Stimulated activated CD8-positive, alpha-beta memory T cell treated with anti-CD3 and anti-CD28 coated beads, Interleukin-7, amount 100 ng/mL, for 1 hour (primary cell): Measurements from ENCODE around the gene TMEM43.
A peak's percentile ranks its signal among the peaks of the same experiment; 100 is the strongest.

Source experiments
- DNase-seq, 2 donors: peaks; one replicate each; pipeline ENCODE4 v3.0.0-alpha.2; 2020; ENCODE audit warnings: low read depth in 2 of 2

The TMEM43 gene

GRCh38 chr3:14138109-14138877, 13.4 kb downstream of the TMEM43 start:
- no peak for DNase-seq

DNA sequence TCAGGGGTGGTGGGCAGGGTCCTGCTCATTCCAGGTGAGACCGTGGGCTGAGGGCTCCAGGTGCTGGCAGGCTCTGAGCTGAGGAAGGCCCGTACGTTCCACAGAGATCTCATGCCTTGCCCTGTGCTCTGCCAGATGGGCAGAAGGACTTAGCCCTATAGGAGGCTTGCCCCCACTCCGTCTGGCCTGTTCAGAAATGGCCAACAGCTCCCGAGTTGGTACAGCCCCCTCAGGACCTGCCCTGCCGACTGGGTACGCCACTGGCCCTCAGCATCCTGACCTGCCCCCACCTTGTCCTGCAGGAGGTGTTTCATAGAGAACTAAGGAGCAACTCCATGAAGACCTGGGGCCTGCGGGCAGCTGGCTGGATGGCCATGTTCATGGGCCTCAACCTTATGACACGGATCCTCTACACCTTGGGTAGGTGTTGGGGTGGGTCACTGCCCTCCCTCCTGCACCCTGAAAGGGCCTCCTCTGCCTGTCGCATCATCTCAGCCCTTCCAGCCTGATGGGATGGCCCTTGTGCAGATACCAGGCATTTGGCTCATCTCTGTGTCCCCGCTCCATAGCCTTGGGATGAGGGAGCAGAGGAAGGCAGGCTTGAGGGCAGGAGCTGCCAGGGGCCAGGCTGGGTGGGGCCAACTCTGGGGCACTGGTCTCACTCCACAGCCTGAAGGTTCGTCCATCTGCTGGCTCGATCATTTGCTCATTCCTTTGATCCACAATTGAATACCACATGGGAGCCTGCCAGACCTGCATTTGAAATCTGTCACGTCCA, 14.2 kb downstream of the TMEM43 start:
- no peak for DNase-seq

DNA sequence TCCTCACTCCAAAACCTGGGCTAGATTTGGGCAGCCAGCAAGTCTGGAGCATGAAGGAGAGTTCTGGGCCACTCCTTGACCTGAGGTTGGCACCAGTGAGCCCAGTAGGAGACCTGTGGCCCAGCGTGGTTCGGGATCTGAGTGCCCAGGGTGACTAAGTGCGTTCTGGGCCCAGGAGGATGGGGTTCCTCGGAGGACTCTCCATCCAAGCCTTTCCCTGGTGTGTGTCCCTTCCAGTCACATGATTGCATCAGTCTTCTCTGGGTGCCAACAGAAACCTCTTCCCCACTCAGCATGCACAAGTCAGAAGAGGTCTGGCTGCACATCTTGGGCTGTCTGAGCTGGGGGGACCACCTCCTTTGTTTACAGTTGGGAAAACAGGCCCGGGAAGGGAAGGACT, 14.9 kb downstream of the TMEM43 start:
- no peak for DNase-seq

- no peak for DNase-seq
These were observed 15.8 kb downstream of the TMEM43 start for GRCh38 chr3:14140668-14141067.

GRCh38 chr3:14141144-14141543, 16.3 kb downstream of the TMEM43 start:
- no peak for DNase-seq

DNA sequence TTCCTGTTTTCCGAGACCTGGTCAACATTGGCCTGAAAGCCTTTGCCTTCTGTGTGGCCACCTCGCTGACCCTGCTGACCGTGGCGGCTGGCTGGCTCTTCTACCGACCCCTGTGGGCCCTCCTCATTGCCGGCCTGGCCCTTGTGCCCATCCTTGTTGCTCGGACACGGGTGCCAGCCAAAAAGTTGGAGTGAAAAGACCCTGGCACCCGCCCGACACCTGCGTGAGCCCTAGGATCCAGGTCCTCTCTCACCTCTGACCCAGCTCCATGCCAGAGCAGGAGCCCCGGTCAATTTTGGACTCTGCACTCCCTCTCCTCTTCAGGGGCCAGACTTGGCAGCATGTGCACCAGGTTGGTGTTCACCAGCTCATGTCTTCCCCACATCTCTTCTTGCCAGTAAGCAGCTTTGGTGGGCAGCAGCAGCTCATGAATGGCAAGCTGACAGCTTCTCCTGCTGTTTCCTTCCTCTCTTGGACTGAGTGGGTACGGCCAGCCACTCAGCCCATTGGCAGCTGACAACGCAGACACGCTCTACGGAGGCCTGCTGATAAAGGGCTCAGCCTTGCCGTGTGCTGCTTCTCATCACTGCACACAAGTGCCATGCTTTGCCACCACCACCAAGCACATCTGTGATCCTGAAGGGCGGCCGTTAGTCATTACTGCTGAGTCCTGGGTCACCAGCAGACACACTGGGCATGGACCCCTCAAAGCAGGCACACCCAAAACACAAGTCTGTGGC, 16.9 kb downstream of the TMEM43 start:
- DNase-seq, result no peak

DNA sequence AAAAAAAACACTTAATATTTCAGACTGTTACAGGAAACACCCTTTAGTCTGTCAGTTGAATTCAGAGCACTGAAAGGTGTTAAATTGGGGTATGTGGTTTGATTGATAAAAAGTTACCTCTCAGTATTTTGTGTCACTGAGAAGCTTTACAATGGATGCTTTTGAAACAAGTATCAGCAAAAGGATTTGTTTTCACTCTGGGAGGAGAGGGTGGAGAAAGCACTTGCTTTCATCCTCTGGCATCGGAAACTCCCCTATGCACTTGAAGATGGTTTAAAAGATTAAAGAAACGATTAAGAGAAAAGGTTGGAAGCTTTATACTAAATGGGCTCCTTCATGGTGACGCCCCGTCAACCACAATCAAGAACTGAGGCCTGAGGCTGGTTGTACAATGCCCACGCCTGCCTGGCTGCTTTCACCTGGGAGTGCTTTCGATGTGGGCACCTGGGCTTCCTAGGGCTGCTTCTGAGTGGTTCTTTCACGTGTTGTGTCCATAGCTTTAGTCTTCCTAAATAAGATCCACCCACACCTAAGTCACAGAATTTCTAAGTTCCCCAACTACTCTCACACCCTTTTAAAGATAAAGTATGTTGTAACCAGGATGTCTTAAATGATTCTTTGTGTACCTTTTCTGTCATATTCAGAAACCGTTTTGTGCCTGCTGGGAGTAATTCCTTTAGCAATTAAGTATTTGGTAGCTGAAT, 17.9 kb downstream of the TMEM43 start:
- no peak for DNase-seq

DNA sequence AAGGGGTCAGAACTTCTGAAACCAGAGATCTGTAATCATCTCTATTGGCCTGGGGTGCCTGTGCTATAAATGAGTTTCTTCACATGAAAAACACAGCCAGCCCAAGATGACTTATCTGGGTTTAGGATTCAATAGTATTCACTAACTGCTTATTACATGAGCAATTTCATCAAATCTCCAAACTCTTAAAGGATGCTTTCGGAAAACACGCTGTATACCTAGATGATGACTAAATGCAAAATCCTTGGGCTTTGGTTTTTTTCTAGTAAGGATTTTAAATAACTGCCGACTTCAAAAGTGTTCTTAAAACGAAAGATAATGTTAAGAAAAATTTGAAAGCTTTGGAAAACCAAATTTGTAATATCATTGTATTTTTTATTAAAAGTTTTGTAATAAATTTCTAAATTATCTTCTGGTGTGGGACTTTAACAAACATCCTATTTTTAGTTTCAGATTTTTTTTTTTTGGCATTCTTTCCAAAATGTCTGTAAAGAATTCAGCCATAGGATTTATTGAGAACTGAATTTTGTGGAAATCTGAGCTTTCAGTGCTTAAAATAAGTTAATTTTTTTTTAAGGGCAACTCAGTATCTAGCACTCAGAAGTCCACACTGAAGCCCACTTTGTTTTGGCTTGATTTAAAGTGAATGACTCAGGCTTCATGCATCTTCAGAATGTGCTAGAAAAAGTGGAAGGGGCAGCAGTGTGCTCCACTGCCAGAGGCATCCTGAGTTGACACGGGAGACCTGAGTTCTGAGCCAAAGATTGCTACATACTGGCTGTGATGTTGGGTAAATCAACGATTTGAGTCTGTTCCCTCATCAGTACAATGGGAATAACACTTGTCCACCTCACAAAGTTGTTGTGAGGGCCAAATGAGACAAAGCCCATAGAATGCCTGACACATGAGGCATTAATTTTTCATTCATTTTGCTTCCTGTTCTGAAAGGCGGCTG, 18.7 kb downstream of the TMEM43 start:
- no peak for DNase-seq

- DNase-seq, result peak; percentile 43 to 45
These were observed 19.7 kb downstream of the TMEM43 start for GRCh38 chr3:14144423-14145075.

GRCh38 chr3:14145236-14145635, 20.4 kb downstream of the TMEM43 start:
- DNase-seq, result no peak

DNA sequence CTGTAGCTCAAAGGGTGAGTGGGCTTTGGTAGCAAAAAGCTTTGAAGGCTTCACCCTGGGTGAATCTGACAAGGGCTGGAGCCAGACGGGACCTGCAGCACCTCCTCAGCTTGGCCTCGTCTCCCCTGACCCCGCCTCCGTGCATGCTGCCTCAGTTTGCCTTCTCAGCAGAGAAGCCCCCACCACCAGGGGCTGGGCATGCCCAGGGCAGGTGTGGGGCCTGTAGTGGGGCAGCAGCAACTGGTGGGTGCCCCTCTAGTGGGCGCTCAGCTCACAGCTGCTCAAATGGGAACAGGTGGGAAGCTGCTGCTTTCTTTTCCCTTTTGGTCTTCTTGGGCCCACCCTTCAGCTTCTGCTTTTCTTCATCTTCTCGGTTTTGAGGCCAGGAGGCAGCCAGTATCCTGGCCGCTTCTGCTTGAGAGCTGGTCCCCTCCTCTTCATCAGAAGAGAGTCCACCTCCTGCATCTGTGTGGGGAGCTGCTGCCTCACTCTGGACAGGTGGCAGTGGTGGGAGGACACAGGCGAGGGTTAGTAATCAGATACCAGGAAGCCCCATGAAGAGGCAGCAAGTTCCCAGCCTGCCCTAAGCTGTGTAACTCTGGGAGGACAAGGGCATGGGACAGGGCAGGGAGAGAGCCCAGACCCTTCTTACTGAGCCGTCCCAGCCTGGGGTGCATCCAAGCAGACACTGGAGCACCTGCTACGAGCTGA, 21.0 kb downstream of the TMEM43 start:
- DNase-seq, result no peak

GRCh38 chr3:14146381-14147065, 21.7 kb downstream of the TMEM43 start:
- DNase-seq, result no peak

GRCh38 chr3:14147066-14147435, 22.2 kb downstream of the TMEM43 start:
- no peak for DNase-seq

DNA sequence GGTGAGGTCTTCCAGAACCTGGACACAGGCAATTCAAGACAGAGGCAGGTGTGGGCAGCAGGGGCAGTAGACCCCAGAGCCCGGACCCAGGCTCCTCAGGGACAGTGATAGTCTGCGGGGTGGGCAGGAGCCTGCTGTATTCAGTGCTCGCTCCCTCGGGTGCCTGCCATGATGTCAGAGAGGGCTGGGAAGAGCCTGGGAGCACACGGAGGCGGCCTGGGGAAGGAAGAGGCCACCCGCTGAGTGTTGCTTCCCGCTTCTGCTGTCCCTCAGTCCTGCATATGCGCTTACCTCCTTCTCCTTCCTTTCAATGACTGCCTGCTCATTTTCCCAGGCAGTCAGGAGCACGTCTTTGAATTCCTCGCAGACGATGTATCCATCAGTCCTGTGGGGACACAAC, 22.8 kb downstream of the TMEM43 start:
- DNase-seq, result no peak

DNA sequence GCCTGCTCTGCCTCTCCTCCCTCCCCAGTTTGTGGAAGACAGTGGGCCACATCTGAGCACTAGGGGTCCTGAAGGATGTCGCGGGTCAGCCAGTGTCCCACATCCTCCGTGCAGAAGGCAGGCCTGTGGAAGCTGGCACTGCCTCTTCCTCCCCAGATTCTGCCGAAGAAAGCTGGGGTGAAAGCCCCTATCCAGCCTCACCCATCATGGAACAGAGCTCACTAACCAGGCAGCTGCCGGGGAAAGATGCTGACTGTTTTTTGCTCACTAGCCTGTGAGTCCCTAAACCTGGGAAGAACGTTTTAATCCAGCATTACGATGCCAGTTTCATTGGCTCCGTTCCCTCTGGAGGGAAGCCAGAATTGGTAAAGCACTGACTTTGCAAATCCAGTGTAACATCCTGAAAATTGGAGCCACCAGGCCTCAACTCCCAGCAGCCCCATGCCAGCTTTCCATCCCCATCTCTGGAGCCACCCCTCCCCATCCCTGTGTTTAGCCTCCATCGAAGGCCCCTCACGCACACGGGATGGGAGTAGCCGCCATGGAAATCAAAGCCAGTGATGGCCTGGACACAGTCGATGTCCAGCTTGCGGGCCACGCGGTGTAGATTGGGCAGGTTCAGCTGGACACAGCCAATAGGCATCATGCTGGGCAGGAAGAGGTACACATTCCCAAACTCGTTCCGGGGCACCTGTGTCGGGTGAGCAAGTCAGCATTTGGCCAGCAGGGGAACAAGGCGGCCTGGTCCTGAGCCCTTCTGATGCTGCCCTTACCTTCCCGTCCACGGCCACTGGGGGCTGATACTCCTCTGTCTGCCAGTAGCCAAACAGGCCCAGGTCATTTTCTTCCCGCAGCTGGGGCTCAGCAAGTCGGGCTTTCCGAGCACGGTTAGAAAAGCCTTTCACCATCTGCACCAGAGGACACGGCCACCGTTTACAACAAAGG, 23.5 kb downstream of the TMEM43 start:
- DNase-seq, result no peak

- DNase-seq, result no peak
These were observed 25.2 kb downstream of the TMEM43 start for GRCh38 chr3:14150078-14150477.

- no peak for DNase-seq
These were observed 25.8 kb downstream of the TMEM43 start for GRCh38 chr3:14150491-14151230.
